T47D (cell line): ENCODE measurements around the gene PPP1R18.
"Not testable (repeated sequence)": the region's sequence is repeated elsewhere in the genome, so short reads cannot be mapped to it uniquely, and the experiment has no call there.

Source experiments
- DNase-seq, 2 experiments: peaks; one replicate each; pipeline versions ENCODE4 v3.0.0 to v3.0.0-alpha.2; 2011 to 2012; ENCODE audit warnings: low read depth in 1 of 2, low spot score in 1 of 2
- JUND ChIP-seq: IDR thresholded peaks from 2 replicates; pipeline ENCODE4 v1.6.1; 2012; ENCODE audit warnings: low read depth
- in situ Hi-C: cut with HindIII; loops from 2 replicates; pipeline ENCODE4 v1.10.0; 2016; ENCODE audit warnings: low sequenced_read_pairs, low pct_unique_long_range_greater_than_20kb

PPP1R18 gene, protein sequence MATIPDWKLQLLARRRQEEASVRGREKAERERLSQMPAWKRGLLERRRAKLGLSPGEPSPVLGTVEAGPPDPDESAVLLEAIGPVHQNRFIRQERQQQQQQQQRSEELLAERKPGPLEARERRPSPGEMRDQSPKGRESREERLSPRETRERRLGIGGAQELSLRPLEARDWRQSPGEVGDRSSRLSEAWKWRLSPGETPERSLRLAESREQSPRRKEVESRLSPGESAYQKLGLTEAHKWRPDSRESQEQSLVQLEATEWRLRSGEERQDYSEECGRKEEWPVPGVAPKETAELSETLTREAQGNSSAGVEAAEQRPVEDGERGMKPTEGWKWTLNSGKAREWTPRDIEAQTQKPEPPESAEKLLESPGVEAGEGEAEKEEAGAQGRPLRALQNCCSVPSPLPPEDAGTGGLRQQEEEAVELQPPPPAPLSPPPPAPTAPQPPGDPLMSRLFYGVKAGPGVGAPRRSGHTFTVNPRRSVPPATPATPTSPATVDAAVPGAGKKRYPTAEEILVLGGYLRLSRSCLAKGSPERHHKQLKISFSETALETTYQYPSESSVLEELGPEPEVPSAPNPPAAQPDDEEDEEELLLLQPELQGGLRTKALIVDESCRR

DNA sequence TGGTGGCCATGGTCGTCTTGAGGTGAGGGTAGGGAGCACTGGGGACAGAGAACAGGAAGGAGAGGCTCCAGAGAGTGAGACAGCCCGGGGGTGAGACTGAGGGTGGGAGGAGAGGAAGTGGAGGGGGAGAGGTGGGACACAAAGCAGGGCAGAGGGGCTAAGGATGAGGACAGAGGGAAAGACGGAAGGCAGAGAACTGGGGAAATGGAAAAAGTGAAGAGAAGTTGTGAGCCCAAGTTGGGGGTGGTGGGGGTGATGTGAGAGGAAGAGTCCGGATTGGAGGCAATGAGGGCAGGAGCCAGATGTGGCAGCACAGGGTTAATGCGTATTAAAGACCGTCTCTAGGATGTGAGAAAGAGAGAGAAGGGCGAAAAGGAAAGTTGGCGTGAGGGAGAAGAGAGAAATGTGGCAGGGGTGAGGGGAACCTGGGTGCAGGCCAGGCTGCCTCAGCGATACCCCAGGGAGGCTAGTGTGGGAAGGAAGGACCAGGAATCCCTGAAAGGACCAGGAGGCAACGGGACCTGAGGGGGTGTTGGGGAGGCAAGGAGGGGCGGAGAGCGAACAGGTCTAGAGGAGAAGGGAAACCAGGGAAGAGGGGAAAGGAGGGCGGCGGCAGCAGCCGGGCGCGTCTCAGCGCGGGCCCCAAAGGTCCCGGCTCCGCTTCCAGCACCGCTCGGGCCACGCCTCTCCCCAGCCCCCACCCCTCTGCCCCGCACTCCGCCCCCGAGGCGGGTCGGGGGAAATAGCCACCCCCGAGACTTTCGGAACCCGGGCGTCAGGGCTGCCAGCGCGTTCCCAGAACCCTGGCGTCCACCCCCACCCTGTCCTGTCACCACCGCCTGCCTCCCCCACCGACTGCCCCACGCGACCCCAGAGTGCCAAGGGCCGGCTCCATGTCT is at the start of gene PPP1R18:
PPP1R18 (minus strand) TSS at position 637 of the 899 bp plus-strand sequence; CDS start at position 10, 627 bp downstream.
- DNase-seq, result peak; percentile 47 to 77
- in situ Hi-C loops, result no loop called here
- no peak for TF ChIP-seq JUND

DNA sequence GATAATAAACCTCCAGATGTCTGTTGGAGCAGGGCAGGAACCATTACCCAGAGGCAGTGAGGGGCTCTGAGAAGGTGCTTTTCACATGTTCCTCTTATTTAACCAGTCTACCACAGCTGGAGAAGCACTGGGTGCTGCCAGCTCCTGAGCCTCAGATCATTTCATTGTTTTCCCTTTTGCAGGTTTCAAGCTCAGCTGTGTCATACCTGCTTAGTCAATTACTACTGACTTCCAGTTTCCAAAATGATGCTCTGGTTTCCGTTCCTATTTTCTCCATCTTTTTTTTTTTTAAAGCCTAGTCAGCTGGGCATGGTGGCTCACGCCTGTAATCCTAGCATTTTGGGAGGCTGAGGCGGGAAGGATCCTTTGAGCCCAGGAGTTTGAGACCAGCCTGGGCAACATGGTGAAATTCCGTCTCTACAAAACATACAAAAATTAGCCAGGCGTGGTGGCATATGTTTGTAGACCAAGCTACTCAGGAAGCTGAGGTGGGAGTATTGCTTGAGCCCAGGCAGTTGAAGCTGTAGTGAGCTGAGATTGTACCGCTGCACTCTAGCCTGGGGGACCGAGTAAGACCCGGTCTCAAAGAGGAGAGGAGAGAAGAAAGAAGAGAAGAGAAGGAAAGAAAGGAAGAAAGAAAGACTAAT is 49.3 kb upstream of the PPP1R18 start:
- DNase-seq, result no peak
- no peak for TF ChIP-seq JUND
- in situ Hi-C loops, result no loop called here

DNA sequence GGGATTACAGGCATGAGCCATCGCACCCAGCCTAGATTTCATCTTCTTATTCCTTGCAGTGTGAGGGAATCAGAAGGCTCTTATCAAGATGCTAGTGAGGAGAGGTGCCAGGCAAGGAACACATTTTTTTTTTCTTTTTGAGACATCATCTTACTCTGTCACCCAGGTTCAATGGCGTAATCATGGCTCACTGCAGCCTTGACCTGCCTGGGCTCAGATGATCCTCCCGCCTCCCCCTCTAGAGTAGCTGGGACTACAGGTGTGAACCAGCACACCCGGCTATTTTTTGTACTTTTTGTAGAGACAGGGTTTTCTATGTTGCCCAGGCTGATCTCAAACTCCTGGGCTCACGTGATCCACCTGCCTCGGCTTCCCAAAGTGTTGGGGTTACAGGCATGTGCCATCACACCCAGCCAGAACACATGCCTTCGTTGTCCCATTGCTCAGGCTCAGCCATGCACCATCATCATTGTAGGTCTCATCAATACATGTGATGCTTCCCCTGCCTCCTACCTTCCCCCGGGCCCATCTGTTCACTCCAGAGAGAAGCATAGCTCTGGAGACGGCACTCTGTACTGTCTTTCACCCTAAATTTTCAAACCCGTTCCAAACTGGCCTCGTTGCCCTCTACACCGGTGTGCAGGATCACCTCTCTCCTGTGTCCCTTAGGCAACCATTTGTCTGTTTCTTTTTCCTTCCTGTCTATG is 45.9 kb upstream of the PPP1R18 start:
- no peak for TF ChIP-seq JUND
- no peak for DNase-seq
- in situ Hi-C loops, result no loop called here

DNA sequence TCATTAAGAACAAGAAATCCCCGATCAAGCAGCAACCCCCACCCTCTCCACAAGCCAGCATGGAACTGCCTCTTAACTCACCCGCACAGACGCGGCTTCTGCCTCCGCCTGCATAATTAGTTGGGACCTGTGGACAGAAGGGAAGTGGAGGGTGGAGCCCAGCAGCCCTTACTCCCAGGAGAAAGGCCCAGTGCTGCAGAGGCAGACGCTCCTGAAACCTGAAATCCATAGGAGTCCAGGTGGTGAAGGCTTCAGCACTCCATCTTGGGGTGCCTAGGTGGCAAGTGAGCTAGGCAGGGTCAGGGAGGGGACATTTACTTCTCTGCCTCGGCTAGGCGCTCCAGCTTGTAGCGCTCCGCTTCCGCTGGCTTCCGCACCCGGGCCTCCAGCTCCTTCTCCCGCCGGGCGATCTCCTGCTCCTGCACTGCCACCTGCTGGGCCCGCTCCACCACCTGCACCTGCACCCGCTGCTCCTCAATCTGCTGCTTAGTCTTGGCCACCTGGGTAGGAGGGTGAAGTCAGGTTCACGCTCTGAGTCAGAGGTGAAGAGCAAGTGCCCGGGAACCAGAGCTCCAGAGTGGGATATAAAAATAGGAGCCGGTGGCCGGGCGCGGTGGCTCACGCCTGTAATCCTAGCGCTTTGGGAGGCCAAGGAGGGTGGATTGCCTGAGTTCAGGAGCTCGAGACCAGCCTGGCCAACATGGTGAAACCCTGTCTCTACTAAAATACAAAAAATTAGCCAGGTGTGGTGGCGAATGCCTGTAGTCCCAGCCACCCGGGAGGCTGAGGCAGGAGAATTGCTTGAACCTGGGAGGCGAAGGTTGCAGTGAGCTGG is 44.4 kb upstream of the PPP1R18 start:
- TF ChIP-seq JUND, result no peak
- peak; percentile 75 to 90 for DNase-seq
- in situ Hi-C loops, result no loop called here

DNA sequence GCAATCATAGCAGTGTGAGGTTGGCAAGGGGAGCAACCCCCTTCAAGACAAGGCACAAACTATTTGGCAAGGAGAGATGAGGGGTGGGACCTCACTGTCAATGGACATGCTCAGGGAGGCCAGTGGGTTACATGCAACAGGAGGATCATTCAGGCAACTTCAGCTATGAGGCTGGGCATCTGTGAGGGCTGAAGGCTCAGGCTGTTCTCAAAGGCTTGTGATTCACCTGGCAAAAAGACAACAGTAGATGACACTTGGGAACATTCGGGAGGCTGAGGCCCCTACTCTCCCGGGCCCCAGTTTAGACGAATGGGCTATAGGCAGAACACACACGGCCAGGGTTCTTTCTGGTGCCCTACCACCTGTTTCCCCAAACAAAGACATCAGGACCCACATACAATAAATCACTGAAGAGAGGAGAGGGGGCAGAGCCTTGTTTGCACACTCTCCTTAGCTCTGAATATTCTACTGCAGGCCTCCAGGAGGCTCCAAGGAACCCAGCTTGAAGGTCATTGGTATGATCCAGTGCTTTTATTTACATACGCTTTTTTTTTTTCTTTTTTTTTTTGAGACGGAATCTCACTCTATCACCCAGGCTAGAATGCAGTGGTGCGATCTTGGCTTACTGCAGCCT is 41.6 kb upstream of the PPP1R18 start:
- TF ChIP-seq JUND, result no peak
- in situ Hi-C loops, result no loop called here
- DNase-seq, result no peak

DNA sequence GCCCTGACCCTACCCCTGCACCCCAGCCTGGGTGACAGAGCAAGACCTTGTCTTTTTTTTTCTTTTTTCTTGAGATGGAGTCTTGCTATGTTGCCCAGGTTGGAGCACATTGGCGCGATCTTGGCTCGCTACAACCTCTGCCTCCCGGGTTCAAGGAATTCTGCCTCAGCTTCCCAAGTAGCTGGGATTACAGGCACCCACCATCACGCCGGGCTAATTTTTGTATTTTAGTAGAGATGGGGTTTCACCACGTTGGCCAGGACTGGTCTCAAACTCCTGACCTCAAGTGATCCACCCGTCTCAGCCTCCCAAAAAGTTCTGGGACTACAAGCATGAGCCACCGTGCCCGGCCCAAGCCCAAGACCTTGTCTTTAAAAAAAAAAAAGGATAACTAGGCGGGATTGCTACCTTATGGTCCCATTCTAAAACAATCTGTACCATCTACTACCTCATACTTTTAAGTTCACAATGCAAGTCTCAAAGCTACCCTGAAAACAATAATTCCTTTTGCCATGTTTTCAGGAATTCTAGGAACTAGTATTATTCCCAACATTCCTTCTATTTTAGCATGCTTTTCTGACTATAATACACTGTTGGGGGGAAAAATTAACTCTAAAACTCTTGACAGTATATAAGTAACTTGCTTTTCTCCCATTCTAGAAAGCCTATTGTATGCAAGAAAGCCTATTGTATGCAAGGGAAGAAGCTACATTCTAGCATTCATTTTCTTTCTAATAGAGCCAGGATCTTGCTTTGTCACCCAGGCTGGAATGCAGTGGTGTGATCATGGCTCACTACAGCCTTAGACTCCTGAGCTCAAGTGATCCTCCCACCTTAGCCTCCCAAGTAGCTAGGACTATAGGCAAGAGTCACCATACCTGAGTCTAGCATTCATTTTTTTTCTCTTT is 40.3 kb upstream of the PPP1R18 start:
- no peak for DNase-seq
- TF ChIP-seq JUND, result no peak
- in situ Hi-C loops, result no loop called here

DNA sequence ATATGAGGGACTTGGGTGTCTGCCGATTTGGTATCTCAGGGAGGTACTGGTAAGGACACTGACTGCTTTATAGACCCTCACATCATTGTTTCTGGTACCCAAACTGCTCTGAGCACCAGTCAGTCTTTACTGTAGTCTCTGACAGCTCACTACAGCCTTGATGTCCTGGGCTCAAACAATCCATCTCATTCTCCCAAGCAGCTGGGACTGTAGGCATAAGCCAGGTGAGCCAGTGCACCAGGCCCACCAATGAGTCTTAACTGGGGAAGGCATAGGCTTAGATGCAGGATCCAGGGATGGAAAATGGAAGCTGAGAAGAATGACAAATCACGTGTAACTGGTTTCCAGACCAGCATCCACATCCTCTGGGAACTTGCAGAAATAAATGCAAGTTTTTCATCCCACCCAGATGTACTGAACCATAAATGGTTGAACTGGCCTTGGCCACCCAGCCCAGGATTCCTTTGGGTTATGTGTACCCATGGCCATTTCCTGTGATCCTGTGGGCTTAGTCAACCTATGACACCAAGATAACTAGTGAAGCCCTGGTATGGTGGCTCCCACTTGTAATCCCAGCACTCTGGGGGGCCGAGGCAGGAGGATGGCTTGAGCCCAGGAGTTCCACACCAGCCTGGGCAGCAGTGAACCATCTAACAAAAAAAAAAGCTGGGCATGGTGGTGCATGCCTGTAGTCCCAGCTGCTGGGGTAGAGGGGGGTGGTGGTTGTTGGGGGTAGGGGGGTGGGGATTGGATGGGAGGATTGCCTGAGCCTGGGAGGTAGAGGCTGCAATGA is 39.5 kb upstream of the PPP1R18 start:
- TF ChIP-seq JUND, result no peak
- peak in 1 of 2 experiments; percentile 51 for DNase-seq
- in situ Hi-C loops, result no loop called here

DNA sequence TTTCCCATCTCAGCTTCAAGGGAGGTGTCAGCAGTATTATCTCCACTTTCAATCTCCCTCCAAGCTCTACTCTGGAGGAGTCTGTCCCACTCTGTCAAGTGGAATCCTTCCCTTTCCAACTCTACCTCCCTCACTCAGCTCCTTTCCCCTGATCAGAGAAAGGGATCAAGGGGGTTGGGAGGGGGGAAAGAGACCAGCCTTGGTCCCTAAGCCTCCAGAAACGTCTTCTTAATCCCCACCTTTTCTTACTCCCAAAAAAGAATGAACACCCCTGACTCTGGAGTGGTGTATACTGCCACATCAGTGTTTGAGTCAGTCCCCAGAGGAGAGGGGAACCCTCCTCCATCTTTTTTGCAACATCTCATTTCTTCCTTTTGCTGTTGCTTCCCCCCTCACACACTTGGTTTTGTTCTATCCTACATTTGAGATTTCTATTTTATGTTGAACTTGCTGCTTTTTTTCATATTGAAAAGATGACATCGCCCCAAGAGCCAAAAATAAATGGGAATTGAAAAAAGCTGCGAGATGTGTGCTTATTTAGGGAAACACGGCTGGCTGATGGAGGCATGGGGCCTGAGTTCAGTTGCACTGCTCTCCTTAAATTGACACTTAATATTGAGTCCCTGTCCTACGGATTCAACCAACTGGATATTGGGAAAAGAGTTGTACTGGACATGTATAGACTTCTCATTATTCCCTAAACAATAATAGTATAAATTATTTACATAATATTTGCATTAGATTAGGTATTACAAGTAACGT is 38.6 kb upstream of the PPP1R18 start:
- DNase-seq, result no peak
- in situ Hi-C loops, result no loop called here
- no peak; the same call in 1 of the 2 replicates for TF ChIP-seq JUND

DNA sequence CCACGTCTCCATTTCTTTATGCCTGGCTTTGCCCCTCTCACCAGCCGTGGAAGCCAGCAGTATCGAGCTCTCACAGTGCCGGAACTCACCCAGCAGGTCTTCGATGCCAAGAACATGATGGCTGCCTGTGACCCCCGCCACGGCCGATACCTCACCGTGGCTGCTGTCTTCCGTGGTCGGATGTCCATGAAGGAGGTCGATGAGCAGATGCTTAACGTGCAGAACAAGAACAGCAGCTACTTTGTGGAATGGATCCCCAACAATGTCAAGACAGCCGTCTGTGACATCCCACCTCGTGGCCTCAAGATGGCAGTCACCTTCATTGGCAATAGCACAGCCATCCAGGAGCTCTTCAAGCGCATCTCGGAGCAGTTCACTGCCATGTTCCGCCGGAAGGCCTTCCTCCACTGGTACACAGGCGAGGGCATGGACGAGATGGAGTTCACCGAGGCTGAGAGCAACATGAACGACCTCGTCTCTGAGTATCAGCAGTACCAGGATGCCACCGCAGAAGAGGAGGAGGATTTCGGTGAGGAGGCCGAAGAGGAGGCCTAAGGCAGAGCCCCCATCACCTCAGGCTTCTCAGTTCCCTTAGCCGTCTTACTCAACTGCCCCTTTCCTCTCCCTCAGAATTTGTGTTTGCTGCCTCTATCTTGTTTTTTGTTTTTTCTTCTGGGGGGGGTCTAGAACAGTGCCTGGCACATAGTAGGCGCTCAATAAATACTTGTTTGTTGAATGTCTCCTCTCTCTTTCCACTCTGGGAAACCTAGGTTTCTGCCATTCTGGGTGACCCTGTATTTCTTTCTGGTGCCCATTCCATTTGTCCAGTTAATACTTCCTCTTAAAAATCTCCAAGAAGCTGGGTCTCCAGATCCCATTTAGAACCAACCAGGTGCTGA is 37.6 kb upstream of the PPP1R18 start:
- DNase-seq, in situ Hi-C loops: not testable (repeated sequence)

DNA sequence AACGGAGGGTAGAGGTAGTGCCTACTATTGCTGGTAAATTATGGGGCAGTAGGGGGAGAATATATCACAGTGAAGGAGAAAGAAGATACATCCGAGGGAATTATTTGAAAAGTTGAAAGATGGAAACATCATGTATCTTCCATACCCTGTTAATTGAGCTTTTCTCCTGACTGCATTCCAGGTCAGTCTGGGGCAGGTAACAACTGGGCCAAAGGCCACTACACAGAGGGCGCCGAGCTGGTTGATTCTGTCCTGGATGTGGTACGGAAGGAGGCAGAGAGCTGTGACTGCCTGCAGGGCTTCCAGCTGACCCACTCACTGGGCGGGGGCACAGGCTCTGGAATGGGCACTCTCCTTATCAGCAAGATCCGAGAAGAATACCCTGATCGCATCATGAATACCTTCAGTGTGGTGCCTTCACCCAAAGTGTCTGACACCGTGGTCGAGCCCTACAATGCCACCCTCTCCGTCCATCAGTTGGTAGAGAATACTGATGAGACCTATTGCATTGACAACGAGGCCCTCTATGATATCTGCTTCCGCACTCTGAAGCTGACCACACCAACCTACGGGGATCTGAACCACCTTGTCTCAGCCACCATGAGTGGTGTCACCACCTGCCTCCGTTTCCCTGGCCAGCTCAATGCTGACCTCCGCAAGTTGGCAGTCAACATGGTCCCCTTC is 36.9 kb upstream of the PPP1R18 start:
- in situ Hi-C loops, DNase-seq: not testable (repeated sequence)
